ENCODE results near the gene BOD1L1.

The BOD1L1 gene

GRCh38 chr4:13538427-13538973, 89.0 kb downstream of the BOD1L1 start:
- DNase-seq: no peak

GRCh38 chr4:13537832-13538177, 89.7 kb downstream of the BOD1L1 start:
- DNase-seq: no peak

DNA sequence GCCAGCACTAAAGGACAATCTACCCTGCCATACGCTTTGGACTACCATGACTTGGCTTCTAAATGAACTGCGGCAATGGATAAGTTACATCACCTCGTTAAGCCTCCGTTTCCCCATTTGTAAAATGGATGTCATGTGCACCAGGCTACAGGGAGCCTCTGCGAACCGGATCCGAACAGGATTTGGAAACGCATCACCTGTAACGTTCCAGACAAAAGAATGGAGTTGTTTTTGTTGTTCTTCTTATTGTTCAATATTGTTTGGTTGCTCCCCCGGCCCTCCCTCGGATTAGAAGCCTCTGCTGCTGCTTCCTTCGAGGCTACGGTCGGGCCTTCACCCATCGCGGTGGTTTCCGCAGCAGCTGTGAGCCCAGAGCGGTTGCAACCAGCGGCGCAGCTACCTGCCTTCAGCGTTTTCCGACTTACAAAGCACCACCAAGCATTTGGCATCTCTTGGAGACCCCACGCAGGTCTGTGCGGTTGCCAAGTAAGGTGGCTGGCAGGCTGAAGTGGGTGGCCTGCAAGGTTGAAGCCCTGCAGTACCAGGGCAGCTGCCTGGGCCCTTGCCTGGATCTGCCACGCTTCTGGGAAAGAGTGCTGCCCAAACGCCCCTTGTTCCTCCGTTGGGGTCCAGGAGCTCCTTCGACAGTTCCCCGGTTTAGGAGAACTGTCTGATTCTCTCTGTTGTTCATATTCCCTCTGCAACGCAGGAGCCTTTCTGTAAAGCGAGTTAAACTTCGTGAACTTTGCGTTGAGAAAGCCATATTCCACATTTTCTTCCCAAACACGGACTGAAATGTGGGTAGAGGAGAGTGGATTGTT, 90.3 kb downstream of the BOD1L1 start:
- DNase-seq: no peak

DNA sequence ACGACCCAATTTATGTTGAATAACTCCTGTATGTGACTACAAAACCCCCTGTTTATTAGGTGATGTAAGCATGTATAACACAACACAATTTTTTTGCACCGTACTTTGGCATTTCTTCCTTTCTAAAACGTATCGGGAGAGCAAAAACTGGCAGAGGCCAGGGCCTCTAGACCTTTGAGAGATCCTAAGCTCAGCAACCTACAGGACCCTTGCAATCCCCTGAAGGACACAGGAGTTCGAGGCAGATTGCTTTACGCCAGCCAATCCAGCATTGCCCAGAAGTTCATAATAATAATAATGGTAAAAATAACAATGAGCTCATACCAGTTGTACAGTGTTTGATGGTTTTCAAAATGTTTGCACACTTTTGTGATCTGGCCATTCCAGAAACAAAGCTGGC, 90.9 kb downstream of the BOD1L1 start:
- no peak for DNase-seq

DNA sequence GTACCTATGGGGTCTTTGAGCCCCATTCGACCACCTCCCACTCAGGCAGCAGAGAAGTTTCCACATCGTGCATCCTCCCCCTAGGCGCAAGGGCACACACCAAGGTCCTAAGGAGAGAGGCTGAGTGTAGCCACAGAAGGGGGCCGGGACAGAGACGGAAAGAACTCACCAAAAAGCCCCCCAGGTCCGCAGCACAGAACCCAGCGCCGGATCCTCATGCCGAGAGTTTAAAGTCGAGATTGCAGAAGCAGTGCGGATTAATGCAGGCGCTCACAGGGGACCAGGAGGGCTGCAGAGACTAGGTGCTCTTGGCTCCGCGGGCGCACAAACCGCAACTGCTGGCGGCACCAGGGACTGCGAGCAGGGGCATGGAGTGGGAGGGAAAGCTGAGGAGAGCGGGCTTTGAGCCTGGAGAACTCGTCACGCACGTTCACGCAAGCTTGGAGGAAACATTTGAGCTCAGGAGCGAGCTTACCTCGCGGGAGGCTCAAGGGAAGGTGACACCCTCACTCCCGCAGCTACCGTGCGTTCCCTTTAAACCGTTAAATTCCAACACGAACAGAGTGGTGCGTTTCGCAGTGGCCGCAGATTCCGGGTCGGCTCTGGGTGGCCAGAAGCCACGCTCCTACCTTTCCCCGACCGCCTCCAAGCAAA, 91.7 kb downstream of the BOD1L1 start:
- DNase-seq: no peak

DNA sequence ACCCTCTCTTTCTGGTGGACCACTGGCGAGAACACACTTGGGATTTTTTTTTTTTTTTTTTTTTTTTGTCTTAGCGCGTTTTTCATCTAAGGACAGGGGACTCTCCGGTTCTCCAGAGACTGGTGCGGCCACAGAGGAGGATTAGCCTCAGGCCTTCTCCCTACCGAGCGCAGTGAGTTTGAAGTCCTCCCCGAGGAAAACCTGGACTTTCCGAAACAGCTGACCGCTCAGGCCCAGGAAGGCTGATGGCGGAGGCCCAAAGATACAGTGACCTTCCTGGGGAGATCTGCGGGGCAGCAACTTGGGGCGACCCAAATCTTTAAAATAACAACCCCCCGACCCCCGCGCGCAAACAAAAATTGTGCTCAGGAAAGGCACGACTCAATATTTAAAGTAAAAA, 92.4 kb downstream of the BOD1L1 start:
- DNase-seq: no peak

- no peak for DNase-seq
These were observed 93.0 kb downstream of the BOD1L1 start for GRCh38 chr4:13534344-13535063.

DNA sequence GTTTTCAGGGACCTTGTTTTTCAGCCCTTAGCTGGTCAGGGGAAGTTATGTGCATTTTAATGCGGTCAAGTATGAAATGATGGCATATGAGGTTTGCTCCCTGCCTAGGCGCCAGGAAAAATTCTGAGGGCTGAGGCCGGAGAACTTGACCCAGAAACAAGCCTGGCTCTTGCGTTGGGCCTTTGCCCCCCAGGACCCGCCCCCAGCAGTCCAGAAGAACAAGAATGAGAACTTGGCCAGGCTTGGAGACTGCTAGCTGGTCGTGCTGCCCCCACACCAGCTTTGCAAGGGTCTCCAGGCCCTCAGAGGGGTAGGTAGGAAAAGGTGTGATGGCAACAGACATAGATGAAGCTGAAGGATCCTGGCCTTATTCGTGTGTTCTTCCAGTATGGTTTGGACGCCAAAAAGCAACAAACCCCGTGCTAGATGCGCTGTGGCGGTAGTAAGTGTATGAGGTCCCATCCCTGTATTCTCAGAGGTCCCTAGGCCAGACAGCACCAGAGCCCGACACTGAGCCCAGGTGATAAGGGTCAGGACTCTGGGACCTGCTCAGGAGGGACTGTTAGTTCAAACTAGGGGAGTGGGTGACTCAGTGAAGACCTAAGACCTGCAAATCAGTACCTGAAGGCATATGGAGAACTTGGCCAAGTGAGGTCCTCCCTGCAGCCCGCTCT, 93.7 kb downstream of the BOD1L1 start:
- DNase-seq: no peak

- DNase-seq: no peak
These were observed 95.9 kb downstream of the BOD1L1 start for GRCh38 chr4:13531625-13531998.

DNA sequence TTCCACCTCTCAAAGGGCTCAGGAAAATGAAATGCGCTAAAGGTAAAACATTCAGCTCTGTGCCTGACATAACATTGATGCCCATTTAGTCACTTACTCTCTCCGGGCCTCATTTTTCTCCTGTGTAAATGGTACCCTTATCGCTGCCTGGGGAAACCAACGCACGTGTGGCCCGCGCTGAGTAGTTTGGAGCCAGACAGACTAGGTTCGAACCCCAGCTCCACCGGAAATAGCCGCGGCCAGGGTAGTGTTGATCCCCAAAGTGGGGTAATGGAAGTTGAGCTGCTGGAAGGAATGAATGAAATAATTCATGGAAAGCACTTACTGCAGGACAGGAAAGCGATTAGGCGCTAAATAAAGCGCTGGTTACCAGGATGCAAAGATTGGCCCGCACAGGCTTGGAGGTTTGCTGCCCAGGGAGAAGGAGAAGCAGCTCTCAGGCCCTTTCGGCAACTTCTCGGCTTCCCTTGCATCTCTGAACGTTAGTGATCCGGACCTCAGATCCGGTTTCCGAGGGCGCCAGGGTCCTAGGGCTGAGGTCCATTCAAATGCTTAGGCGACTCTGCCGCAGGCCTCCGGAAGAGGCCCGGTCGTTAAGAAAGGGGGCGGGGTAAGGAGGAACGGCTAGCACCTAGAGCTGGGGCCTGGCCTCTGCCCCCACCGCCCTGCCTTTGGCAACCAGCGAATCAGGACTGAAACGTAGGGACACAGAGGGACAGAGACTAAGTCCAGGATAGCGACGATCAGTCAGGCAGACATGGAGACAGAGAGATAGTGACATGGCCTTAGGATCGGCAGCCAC, 96.5 kb downstream of the BOD1L1 start:
- DNase-seq: no peak

DNA sequence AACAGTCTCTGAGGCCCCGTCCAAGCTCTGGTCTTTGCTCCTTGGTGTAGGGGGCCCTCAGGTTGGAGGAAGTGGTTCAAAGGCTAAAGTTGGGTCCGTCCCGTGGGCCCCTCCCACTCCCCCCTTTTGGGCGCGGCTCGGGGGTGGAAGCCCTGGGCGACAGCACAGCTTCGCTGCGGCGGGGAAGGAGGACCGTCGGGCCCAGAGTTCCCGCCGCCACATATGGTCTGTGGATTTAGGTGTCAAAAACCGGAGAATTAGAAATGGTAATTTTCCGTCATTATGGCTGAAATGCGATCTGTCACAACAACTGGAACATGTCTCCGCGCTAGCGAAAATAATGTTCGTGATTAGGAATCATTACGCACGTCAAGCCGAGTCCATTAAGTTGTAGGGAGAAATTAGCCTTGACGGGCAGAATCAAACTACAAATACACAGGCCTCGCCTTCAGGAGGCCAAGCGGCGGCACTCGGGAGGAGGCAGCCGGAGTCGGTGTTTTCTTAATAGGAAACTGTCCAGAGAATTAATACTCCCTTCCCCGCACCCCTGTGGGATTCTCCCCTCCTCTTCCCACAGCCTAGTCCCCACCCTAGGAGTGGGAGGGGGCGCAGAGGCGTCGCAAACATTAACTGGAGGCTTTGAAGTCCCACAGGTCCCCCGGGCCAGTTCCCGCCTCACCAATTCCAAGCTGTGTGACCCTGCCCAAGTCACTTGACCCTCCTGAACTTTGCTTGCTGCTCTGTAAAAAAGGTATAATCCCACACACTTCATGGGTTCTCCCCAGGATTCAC, 98.2 kb downstream of the BOD1L1 start:
- DNase-seq: no peak

- no peak for DNase-seq
These were observed 98.8 kb downstream of the BOD1L1 start for GRCh38 chr4:13528821-13529127.

DNA sequence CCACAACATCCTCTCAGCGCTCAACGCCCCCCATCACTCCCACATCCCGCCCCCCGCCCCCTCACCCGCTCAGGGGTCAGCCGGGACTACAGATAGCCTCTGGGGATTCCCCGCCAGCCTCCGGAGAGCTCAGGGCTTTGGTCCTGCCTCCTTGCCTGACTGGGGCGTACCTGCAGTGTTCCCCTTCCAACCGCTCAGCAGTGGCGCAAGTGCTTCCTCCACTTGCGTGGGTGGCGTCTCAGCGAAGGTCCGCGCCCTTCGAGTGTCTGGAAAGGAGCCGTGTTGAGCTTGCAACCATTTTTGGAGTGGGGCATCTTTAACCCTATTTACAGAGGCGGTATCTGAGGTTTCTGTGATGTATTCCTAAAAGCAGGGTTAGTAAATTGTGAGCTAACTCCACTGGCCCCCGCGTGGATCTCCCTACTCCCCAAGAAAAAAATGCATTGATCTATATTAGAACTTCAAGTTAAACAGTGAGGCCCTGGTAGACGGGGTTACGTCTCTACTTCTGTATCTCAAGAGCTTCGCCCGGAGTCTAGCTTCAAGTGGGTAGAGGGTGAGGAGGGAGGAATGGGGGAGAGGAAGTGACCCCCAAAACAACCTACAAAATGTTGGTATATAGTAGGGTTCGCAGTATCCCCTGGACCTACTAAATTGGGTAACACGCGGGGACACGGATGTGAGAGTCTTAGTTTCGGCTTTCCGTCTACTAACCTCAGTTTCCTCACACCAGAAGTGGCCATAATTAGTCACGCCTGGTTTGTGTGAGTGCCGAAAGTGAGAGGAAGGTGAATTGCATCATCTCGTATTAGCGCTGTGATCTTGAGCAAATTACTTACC, 99.3 kb downstream of the BOD1L1 start:
- peak; percentile 20 for DNase-seq

GRCh38 chr4:13527192-13527980, 100.1 kb downstream of the BOD1L1 start:
- peak; percentile 29 for DNase-seq

GRCh38 chr4:13526658-13527057, 100.9 kb downstream of the BOD1L1 start:
- no peak for DNase-seq

- DNase-seq: no peak
These were observed 101.8 kb downstream of the BOD1L1 start for GRCh38 chr4:13525606-13526281.

GRCh38 chr4:13524504-13525243, 102.9 kb downstream of the BOD1L1 start:
- DNase-seq: no peak
